Measurements from ENCODE around the gene TRAPPC13.

TRAPPC13 gene

DNA sequence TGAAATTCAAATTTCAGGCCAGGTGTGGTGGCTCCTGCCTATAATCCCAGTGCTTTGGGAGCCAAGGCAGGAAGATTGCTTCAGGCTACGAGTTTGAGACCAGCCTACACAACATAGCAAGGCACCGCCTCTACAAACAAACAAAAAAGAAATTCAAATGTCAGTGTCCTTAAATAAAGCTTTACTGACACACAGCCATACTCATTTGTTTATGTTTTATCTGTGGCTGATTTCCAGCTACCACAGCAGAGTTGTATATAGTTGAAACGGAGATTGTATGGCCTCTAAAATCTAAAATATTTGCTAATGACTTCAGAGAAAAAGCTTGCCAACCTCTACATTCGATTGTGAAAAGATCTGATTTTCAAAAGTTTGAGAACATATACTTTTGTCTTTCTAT, 15.4 kb downstream of the TRAPPC13 start:
- H3K4me3 ChIP-seq (ENCODE audit: low read depth, low read length), result no peak overlapping the region
- TF ChIP-seq MYC (IDR thresholded peaks at IDR 0.05; ENCODE audit: low read depth, low read length), result no peak
- TF ChIP-seq POLR2A (IDR thresholded peaks at IDR 0.05; ENCODE audit: extremely low read depth, insufficient read length), result no peak
- TF ChIP-seq, protein P1, sequence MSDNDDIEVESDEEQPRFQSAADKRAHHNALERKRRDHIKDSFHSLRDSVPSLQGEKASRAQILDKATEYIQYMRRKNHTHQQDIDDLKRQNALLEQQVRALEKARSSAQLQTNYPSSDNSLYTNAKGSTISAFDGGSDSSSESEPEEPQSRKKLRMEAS (IDR thresholded peaks at IDR 0.05; ENCODE audit: low read depth, low read length), result no peak
- TF ChIP-seq CTCF (IDR thresholded peaks at IDR 0.05; ENCODE audit: low read depth, low read length), result no peak
- no peak for DNase-seq (ENCODE audit: low read depth)

DNA sequence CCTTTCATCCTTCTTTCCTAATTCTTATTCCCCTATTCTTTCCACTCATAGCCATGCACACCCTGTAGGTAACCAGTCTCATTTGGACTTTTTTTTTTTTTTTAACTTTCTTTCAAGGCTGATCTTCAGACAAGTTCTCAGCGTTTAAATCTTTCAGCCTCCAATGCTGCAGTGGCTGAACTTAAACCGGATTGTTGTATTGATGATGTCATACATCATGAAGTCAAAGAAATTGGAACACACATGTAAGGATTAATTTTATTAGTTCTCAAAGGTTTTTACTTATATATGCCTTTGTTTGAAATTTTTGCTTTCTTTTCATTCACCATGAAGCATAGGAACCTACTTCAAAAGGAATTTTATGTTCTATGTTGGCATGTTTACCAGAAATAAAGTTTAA, 22.1 kb downstream of the TRAPPC13 start:
- TF ChIP-seq MYC (IDR thresholded peaks at IDR 0.05; ENCODE audit: low read depth, low read length), result no peak
- no peak for TF ChIP-seq CTCF (IDR thresholded peaks at IDR 0.05; ENCODE audit: low read depth, low read length)
- TF ChIP-seq POLR2A (IDR thresholded peaks at IDR 0.05; ENCODE audit: extremely low read depth, insufficient read length), result no peak
- TF ChIP-seq, protein P1 (IDR thresholded peaks at IDR 0.05; ENCODE audit: low read depth, low read length), result no peak
- no peak for DNase-seq (ENCODE audit: low read depth)
- H3K4me3 ChIP-seq (ENCODE audit: low read depth, low read length), result no peak overlapping the region

GRCh38 chr5:65647941-65648340, 23.1 kb downstream of the TRAPPC13 start:
- no peak for DNase-seq (ENCODE audit: low read depth)
- no peak overlapping the region for H3K4me3 ChIP-seq (ENCODE audit: low read depth, low read length)
- TF ChIP-seq POLR2A (IDR thresholded peaks at IDR 0.05; ENCODE audit: extremely low read depth, insufficient read length) (no peak), CTCF (IDR thresholded peaks at IDR 0.05; ENCODE audit: low read depth, low read length) (no peak), MYC (IDR thresholded peaks at IDR 0.05; ENCODE audit: low read depth, low read length) (no peak)
- TF ChIP-seq, protein P1 (IDR thresholded peaks at IDR 0.05; ENCODE audit: low read depth, low read length), result no peak

DNA sequence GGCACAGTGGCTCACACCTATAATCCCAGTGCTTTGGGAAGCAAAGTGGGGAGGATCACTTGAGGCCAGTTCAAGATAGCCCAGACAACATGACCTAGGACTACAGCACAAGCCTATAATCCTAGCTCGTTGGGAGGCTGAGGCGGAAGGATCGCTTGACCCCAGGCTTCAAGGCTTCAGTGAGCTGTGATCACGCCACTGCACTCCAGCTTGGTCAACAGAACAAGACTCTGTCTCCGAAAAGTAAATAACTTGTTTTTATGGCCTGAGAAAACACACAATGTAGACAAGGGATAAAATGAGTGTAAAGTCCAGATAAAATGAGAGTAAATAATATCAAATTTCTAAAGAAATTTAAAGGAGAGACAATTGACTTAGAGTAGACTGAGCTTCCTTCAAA, 26.3 kb downstream of the TRAPPC13 start:
- TF ChIP-seq CTCF (IDR thresholded peaks at IDR 0.05; ENCODE audit: low read depth, low read length) (no peak), POLR2A (IDR thresholded peaks at IDR 0.05; ENCODE audit: extremely low read depth, insufficient read length) (no peak), MYC (IDR thresholded peaks at IDR 0.05; ENCODE audit: low read depth, low read length) (no peak)
- TF ChIP-seq, protein P1 (IDR thresholded peaks at IDR 0.05; ENCODE audit: low read depth, low read length), result no peak
- no peak overlapping the region for H3K4me3 ChIP-seq (ENCODE audit: low read depth, low read length)
- no peak for DNase-seq (ENCODE audit: low read depth)

DNA sequence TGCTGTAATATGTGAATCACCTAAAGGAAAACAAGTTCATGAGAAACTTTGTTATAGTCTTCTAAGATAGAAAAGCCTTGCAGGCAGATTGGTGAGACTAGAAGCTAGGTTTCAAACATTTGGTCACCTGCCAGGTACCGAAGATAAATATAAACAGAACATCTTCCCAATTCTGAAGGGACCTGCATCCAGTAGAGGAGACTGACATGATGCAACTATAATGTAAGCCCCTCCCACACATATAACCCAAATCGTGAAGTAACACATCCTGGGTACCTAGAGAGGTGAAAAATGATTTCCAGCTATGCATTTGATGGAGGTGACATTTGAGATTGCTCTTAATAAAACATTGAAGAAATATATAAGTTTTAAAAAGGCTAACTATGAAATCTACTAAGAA, 29.9 kb downstream of the TRAPPC13 start:
- no peak for DNase-seq (ENCODE audit: low read depth)
- TF ChIP-seq MYC (IDR thresholded peaks at IDR 0.05; ENCODE audit: low read depth, low read length) (no peak), POLR2A (IDR thresholded peaks at IDR 0.05; ENCODE audit: extremely low read depth, insufficient read length) (no peak), CTCF (IDR thresholded peaks at IDR 0.05; ENCODE audit: low read depth, low read length) (no peak)
- TF ChIP-seq, protein P1 (IDR thresholded peaks at IDR 0.05; ENCODE audit: low read depth, low read length), result no peak
- H3K4me3 ChIP-seq (ENCODE audit: low read depth, low read length), result no peak overlapping the region
